Measurements from ENCODE around the gene FASTKD2.
"Not testable (repeated sequence)": the region's sequence is repeated elsewhere in the genome, so short reads cannot be mapped to it uniquely, and the experiment has no call there.

FASTKD2 gene

DNA sequence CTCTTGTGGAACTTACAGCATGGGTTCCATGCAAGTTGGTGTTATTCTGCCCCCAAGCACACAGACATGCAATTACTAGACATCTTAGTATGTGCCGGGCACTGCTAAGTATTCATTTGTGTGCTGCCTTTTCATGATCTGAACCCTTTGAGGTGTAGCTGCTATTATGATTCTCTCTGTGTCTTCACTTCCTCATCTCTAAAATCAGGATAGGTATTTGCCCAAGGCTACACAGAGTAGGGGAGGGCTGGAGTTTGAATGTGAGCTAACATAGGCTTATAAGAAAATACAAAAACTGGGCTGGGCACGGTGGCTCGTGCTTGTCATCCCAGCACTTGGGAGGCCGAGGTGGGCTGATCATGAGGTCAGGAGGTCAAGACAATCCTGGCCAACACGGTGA is 27.2 kb downstream of the FASTKD2 start:
- DNase-seq = no peak

DNA sequence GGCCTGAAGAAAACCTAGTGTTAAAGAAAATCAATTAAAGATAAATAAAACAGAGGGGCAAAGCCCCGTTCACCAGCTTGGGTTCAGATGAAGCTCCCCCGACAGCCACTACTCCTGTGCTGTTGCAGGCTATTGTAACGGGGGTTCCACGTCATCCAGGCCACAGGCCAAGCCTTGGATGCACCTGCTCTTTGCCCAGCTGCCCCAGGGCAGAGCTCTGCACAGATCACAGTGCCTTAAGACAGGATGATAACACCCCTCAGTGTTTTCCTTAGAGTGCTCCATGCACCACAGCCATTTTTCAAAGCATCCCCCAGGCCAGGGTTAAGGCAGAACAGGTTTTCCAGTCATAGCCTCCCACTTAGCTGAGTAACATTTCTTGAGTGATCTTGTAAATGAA is 32.0 kb downstream of the FASTKD2 start:
- DNase-seq = no peak

DNA sequence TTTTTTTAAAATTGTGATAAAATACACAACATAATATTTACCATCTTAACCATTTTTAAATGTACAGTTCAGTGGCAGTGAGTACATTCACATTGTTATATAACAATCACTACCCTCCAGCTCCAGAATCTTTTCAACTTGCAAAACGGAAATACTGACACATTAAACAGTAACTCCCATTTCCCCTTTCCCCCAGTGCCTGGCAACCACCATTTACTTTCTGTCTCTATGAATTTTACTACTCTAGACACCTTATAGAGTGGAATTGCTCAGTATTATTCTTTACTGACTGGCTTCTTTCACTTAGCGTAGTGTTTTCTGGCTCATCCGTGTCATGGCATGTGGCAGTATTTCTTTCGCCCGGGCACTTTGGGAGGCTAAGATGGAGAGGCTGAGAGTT is 32.6 kb downstream of the FASTKD2 start:
- no peak for DNase-seq

GRCh38 chr2:206799083-206799482 is 33.7 kb downstream of the FASTKD2 start:
- DNase-seq = no peak

- no peak for DNase-seq
Observed at GRCh38 chr2:206800506-206801417, 35.4 kb downstream of the FASTKD2 start.

DNA sequence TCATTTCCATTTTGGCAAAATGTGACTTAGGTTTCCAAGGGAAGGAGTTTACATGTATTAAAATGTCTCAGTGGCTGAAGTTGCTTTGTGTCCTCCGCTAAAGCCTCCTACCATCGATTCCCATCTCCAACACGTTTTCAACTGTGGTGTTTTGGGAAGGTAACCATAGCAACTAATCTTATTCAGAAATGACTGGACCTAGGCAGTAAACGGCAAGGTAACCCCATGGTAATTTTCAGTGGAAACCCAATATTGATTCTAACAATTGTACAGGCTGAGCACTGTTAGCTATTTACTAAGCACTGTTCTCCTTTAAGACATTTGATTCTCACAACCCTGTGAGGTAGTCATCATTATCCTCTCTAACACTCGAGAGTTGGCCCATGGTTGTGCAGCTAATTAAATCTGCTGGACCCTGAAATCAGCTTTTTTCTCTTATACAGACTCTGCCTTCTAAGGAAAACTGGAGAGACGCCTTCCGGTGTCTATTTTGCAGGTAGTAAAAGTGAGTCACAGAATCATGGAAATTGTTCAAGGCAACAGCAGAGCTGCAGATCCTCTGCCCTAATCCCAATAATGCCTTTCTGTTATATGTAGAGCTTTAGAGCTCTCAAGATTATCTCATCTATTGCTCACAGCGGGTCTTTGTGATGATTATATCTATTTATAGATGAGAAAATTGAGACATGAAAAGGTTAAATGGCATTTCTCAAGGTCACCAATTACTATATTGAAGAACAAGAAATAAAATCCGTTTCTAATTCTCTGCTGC is 36.2 kb downstream of the FASTKD2 start:
- DNase-seq = no peak

- DNase-seq = no peak
Observed at GRCh38 chr2:206802654-206803514, 37.5 kb downstream of the FASTKD2 start.

DNA sequence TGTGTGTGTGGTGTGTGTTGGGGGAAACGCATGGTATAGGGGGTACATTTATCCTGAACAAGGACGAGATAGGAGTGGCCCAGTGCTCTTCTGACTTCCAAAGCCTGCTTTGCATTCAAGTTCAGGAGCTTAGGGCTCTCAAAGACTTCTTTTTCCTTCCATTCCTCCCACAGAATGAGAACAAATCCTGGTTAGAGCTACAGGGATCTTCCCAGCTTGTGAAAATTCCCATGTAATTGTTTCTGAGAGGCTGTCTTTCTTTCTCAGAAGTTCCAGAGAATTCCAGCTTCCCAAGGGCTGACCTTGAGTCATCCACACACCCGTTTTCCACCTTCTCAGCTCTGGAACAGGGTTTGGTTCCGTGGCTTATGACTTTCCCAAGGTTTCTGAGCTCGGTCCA is 38.9 kb downstream of the FASTKD2 start:
- no peak for DNase-seq

- no peak for DNase-seq
Observed at GRCh38 chr2:206805887-206806607, 40.6 kb downstream of the FASTKD2 start.

DNA sequence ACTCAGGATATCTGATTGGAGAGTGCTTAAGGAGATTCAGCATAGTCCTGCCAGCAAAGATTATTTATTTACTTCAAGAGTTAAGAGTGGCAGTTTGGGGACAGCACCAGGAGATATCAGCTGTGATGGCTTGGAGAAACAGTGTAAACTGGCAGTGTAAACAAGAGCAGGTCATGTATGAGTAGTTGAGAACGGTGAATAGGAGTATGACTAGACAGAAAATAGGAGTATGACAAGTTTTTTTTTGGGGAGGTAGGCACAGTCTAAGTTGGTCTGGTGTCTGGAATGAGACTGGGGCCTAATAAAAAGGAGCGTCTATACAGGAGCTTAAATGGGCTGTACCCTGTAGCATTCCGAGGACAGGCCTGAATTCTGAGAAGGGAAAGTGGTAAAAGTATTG is 42.2 kb downstream of the FASTKD2 start:
- not testable (repeated sequence) for DNase-seq

GRCh38 chr2:206812471-206812870 is 47.1 kb downstream of the FASTKD2 start:
- not testable (repeated sequence) for DNase-seq

DNA sequence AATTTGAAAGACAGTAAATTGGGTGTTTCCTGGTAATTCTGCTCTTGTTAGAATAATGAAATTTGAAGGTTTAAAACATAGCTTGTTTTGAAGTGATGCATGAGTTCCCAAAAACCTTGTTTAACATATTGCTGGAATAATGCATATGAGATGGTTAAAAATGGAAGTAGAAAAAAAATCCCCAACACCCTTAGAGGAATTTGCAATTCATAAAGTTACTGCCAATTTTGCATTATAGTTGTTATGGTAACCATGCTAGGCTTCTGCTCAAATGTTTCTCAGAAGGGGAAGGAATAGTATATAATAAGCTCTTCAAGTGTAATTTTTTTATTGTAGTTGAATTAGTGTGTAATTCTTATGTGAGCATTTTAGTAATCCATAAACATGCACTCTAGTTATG is 49.1 kb downstream of the FASTKD2 start:
- DNase-seq = no peak

- DNase-seq = no peak
Observed at GRCh38 chr2:206820807-206821206, 55.4 kb downstream of the FASTKD2 start.

DNA sequence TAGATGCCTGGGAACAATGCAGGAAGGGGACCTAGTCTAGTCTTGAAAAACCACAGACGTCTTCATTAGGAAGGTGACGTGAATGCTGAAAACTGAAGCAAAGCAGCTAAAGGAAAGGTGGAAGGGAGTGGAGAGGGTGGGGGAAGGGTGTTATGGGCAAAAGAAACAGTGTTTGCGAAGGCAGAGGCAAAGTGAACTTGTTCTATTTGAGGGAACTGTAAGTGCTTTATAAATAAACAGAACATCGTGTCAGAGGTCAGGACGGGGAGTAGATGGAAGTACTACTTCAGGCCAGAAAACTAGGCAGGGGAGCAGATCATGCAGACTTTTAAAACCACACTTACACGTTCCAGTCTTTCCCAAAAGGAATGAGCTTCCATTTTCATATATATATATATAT is 57.8 kb downstream of the FASTKD2 start:
- DNase-seq = no peak

- DNase-seq = no peak
Observed at GRCh38 chr2:206824087-206824618, 58.7 kb downstream of the FASTKD2 start.

- DNase-seq = no peak
Observed at GRCh38 chr2:206824993-206825392, 59.6 kb downstream of the FASTKD2 start.

- DNase-seq = no peak
Observed at GRCh38 chr2:206831442-206831995, 66.1 kb downstream of the FASTKD2 start.

- no peak for DNase-seq
Observed at GRCh38 chr2:206832873-206833272, 67.5 kb downstream of the FASTKD2 start.

GRCh38 chr2:206833291-206833690 is 67.9 kb downstream of the FASTKD2 start:
- no peak for DNase-seq

DNA sequence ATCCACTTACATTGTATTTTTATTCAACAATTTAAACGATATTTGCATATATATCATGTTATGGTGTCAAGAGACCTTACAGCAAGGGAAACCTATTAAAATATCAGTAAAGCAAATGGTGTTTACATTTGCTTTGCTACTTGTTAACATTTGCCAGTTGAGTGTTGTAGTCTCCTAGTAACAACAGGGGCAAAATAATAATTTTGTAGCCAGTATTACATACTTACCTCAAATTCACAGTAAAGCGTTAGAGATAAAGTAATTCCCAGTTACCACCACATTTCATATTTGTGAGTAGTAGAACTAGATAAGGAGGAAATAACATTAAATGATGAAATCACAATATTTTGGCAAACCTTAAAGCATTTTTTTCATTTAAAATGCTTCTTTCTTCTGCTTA is 71.3 kb downstream of the FASTKD2 start:
- DNase-seq = no peak

DNA sequence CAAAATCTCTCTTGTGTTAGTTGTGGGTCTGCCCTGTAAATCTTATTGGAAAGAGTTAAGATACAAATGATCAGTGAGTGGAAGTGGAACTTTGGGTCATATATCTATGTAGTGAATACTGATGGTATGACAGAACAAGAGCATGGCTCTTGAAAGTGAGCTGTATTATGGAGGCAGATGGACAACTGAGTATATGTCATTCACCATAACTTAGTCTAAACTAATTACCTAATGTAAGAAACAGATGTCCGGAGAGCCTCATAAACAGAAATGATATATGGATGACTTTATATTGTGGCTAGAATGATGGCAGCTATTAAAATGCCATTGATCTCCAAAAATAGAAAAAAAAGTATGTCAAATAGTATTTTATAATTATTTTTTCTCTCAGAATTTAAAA is 72.4 kb downstream of the FASTKD2 start:
- DNase-seq = no peak

DNA sequence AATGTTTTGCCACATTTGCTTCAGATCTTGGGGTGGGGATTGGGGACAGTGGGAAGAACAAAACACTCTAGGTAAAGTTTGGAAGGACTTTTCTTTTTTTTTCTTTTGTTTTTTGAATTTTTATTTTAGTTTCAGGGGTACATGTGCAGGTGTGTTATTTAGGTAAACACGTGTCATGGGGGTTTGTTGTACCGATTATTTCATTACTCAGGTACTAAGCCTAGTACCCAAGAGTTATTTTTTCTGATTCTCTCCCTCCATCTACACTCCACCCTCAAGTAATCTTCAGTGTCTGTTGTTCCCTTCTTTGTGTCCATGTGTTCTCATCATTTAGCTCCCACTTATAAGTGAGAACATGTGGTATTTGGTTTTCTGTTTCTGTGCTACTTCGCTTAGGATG is 73.3 kb downstream of the FASTKD2 start:
- no peak for DNase-seq
